Brain microvascular endothelial cell (primary cell): ENCODE results near the gene ZNF181.
A peak's percentile ranks its signal among the peaks of the same experiment; 100 is the strongest.

Source experiments
- DNase-seq: peaks from one replicate; pipeline ENCODE4 v3.0.0-alpha.2; 2020
- H3K27ac ChIP-seq: fragments of 250-450 bp; sonication (Bioruptor Pico); 2 replicates; pipeline ENCODE4 v1.5.1; 2020; ENCODE audit warnings: mild to moderate bottlenecking, moderate library complexity
- H3K27me3 ChIP-seq: fragments of 250-450 bp; sonication (Bioruptor Pico); replicated peaks from 2 replicates; pipeline ENCODE4 v1.5.1; 2020; ENCODE audit warnings: mild to moderate bottlenecking
- H3K36me3 ChIP-seq: fragments of 250-450 bp; sonication (Bioruptor Pico); replicated peaks from 2 replicates; pipeline ENCODE4 v1.5.1; 2020; ENCODE audit warnings: mild to moderate bottlenecking
- H3K4me3 ChIP-seq: 2 replicates; pipeline ENCODE4 v1.5.1; 2011; ENCODE audit warnings: low read depth, mild to moderate bottlenecking, control low read depth, low read length, moderate library complexity
- CTCF ChIP-seq: IDR thresholded peaks from 2 replicates; pipeline ENCODE4 v1.5.1; 2011; ENCODE audit warnings: low read depth, mild to moderate bottlenecking, moderate library complexity, low read length, control low read depth, inconsistent platforms; ENCODE audit errors: missing control alignments
- in situ Hi-C: cut with HindIII; loops from 2 replicates; pipeline ENCODE4 v1.10.0; 2017; ENCODE audit warnings: low sequenced_read_pairs, low pct_ligation_motif_present

The ZNF181 gene

GRCh38 chr19:34722353-34722752, 11.7 kb upstream of the ZNF181 start:
- no peak for DNase-seq
- Histone ChIP-seq H3K4me3 (no peak overlapping the region), H3K27me3 (no peaks in the 10 kb centered on the region), H3K27ac (no peak overlapping the region), H3K36me3 (no peaks in the 10 kb centered on the region)
- in situ Hi-C loops, result no loop called here
- TF ChIP-seq CTCF, result no peak

- TF ChIP-seq CTCF, result no peak
- DNase-seq, result no peak
- no peak overlapping the region for H3K4me3 ChIP-seq
- H3K36me3 ChIP-seq, result no peaks in the 10 kb centered on the region
- no peak overlapping the region for H3K27ac ChIP-seq
- no peaks in the 10 kb centered on the region for H3K27me3 ChIP-seq
- in situ Hi-C loops, result no loop called here
These were observed 8.6 kb upstream of the ZNF181 start for GRCh38 chr19:34725400-34725799.

- no peaks in the 10 kb centered on the region for H3K36me3 ChIP-seq
- no peaks in the 10 kb centered on the region for H3K27me3 ChIP-seq
- no peak overlapping the region for H3K4me3 ChIP-seq
- in situ Hi-C loops, result no loop called here
- no peak overlapping the region for H3K27ac ChIP-seq
- no peak for DNase-seq
- no peak for TF ChIP-seq CTCF
These were observed 2.8 kb upstream of the ZNF181 start for GRCh38 chr19:34731019-34731829.

- no peak for DNase-seq
- TF ChIP-seq CTCF, result no peak
- Histone ChIP-seq H3K36me3 (no peaks in the 10 kb centered on the region), H3K4me3 (no peak overlapping the region), H3K27ac (no peak overlapping the region), H3K27me3 (no peaks in the 10 kb centered on the region)
- in situ Hi-C loops, result no loop called here
These were observed 2.1 kb upstream of the ZNF181 start for GRCh38 chr19:34731964-34732363.

- in situ Hi-C loops, result no loop called here
- TF ChIP-seq CTCF, result no peak
- no peaks in the 10 kb centered on the region for H3K27me3 ChIP-seq
- no peaks in the 10 kb centered on the region for H3K36me3 ChIP-seq
- no peak overlapping the region for H3K27ac ChIP-seq
- no peak for DNase-seq
- H3K4me3 ChIP-seq, result peak overlapping the region; percentile 5
These were observed 1.3 kb upstream of the ZNF181 start for GRCh38 chr19:34732612-34733211.
